HepG2 (cell line): ENCODE results near the gene CMIP. TPM values are rescaled to one million over a fixed set of nuclear protein-coding genes. Genes with fewer than 3 reads are reported as not detected.

Experiments used
- ATAC-seq: fragments of 200-7000 bp; cut with Tn5 transposase; 3 replicates; pipeline ENCODE4 v1.9.1; 2020; ENCODE audit warnings: mild to moderate bottlenecking, moderate library complexity
- BruUV-seq: library from RNA; stranded (reverse); fragments of 400-500 nt; replicated peaks from 2 replicates; lab custom pipeline; 2021; lab: Mats Ljungman, UMichigan
- CTCF ChIA-PET: fragments of 300-600 bp; formaldehyde crosslinking; extraction: SDS; loops from one replicate; lab custom pipeline; 2021; ENCODE audit warnings: low total read pairs, inconsistent platforms, low intra/inter-chr PET ratio; lab: Yijun Ruan, JAX
- POLR2A ChIA-PET: fragments of 350-600 bp; sonication (Branson Sonifier 250); formaldehyde crosslinking; loops from one replicate; lab custom pipeline; 2020; ENCODE audit warnings: antibody characterized with exemption, inconsistent platforms; lab: Yijun Ruan, JAX
- DNase-seq: peaks from one replicate; pipeline ENCODE4 v3.0.0-alpha.2; 2015; ENCODE audit warnings: low spot score
- FAIRE-seq: peaks from 3 replicates; lab custom pipeline; 2011; peaks lifted over from hg19 to GRCh38; lab: Jason Lieb, UNC
- H2AFZ ChIP-seq: one replicate; pipeline ENCODE4 v1.6.1; 2011; ENCODE audit warnings: low read length, inconsistent platforms
- H3K27ac ChIP-seq: fragments of 300-600 bp; 3 replicates; pipeline ENCODE4 v1.8.0; 2011; ENCODE audit warnings: mixed run types, mild to moderate bottlenecking, mixed read lengths, low read length, inconsistent platforms; ENCODE audit not compliant: insufficient read depth; ENCODE audit errors: extremely low read length
- H3K27me3 ChIP-seq, 2 experiments: fragments of 200-600 bp in 1 of 2; 2 replicates in 1 of 2; 3 replicates in 1 of 2; pipeline versions ENCODE4 v1.6.0 to v1.8.0; 2011; ENCODE audit warnings: low read length in 2 of 2, mild to moderate bottlenecking in 2 of 2, moderate library complexity in 2 of 2, inconsistent platforms in 1 of 2; ENCODE audit not compliant: insufficient read depth in 2 of 2, control insufficient read depth in 1 of 2
- H3K36me3 ChIP-seq, 2 experiments: fragments of 200-600 bp in 1 of 2; replicated peaks in 1 of 2; 2 replicates in 1 of 2; 3 replicates in 1 of 2; pipeline versions ENCODE4 v1.5.1 to v1.8.0; 2011; ENCODE audit warnings: low read length in 2 of 2, inconsistent platforms in 1 of 2; ENCODE audit not compliant: insufficient read depth in 2 of 2, control insufficient read depth in 1 of 2
- H3K4me1 ChIP-seq: 2 replicates; pipeline ENCODE4 v1.5.1; 2012; ENCODE audit warnings: low read length, inconsistent platforms; ENCODE audit not compliant: insufficient read depth
- H3K4me2 ChIP-seq: 2 replicates; pipeline ENCODE4 v1.6.0; 2011; ENCODE audit warnings: low read depth, low read length, inconsistent platforms
- H3K4me3 ChIP-seq, 3 experiments: fragments of 200-600 bp in 1 of 3; sonication (generic), shearing (Covaris generic) in 1 of 3; replicated peaks in 1 of 3; 2 replicates each; pipeline ENCODE4 v1.5.1; 2011 to 2016; ENCODE audit warnings: low read length in 3 of 3, inconsistent platforms in 2 of 3, low read depth in 2 of 3, mild to moderate bottlenecking in 2 of 3, control low read depth in 1 of 3, mixed read lengths in 1 of 3; ENCODE audit not compliant: insufficient read depth in 1 of 3
- H3K79me2 ChIP-seq: one replicate; pipeline ENCODE4 v1.6.1; 2011; ENCODE audit warnings: low read length, inconsistent platforms; ENCODE audit not compliant: insufficient read depth
- H3K9ac ChIP-seq: 2 replicates; pipeline ENCODE4 v1.6.0; 2011; ENCODE audit warnings: mild to moderate bottlenecking, low read depth, low read length, inconsistent platforms; ENCODE audit not compliant: insufficient read depth
- H3K9me3 ChIP-seq: 2 replicates; pipeline ENCODE4 v1.5.1; 2012; ENCODE audit warnings: mild to moderate bottlenecking, low read length
- H4K20me1 ChIP-seq: 2 replicates; pipeline ENCODE4 v1.6.0; 2011; ENCODE audit warnings: inconsistent platforms, mild to moderate bottlenecking, low read length, moderate library complexity; ENCODE audit not compliant: insufficient read depth
- ESRRA ChIP-seq: sonication (generic); formaldehyde crosslinking; IDR thresholded peaks from 2 replicates; pipeline ENCODE4 v1.5.1; 2020; ENCODE audit warnings: mild to moderate bottlenecking, low read depth, missing genetic modification reagents
- MEIS1 ChIP-seq: sonication (generic); formaldehyde crosslinking; IDR thresholded peaks from 2 replicates; pipeline ENCODE4 v1.9.0; 2021; ENCODE audit warnings: mild to moderate bottlenecking, missing genetic modification reagents, moderate library complexity, borderline replicate concordance
- MTA1 ChIP-seq: sonication (generic); formaldehyde crosslinking; IDR thresholded peaks from 2 replicates; pipeline ENCODE4 v1.4.0; 2020; ENCODE audit warnings: missing genetic modification reagents, mild to moderate bottlenecking, borderline replicate concordance
- POGZ ChIP-seq: sonication (generic); formaldehyde crosslinking; IDR thresholded peaks from 2 replicates; pipeline ENCODE4 v1.4.0; 2020; ENCODE audit warnings: mild to moderate bottlenecking, missing genetic modification reagents
- SETDB1 ChIP-seq: sonication (generic); formaldehyde crosslinking; IDR thresholded peaks from 2 replicates; pipeline ENCODE4 v1.5.1; 2020; ENCODE audit warnings: missing genetic modification reagents, mild to moderate bottlenecking, borderline replicate concordance
- ZBED4 ChIP-seq: sonication (generic); formaldehyde crosslinking; IDR thresholded peaks from 2 replicates; pipeline ENCODE4 v1.4.0; 2020; ENCODE audit warnings: missing genetic modification reagents, borderline replicate concordance
- ZBTB46 ChIP-seq: sonication (generic); formaldehyde crosslinking; IDR thresholded peaks from 2 replicates; pipeline ENCODE4 v1.4.0; 2020; ENCODE audit warnings: mild to moderate bottlenecking, missing genetic modification reagents, borderline replicate concordance
- ZNF574 ChIP-seq: sonication (generic); formaldehyde crosslinking; IDR thresholded peaks from 2 replicates; pipeline ENCODE4 v1.4.0; 2020; ENCODE audit warnings: missing genetic modification reagents
- ZNF784 ChIP-seq: sonication (generic); formaldehyde crosslinking; IDR thresholded peaks from 2 replicates; pipeline ENCODE4 v1.5.1; 2020; ENCODE audit warnings: missing genetic modification reagents, mild to moderate bottlenecking, borderline replicate concordance
- ZNF879 ChIP-seq: sonication (generic); formaldehyde crosslinking; IDR thresholded peaks from 2 replicates; pipeline ENCODE4 v1.8.1; 2023; ENCODE audit warnings: missing genetic modification reagents
- ZZZ3 ChIP-seq: sonication (generic); formaldehyde crosslinking; IDR thresholded peaks from 2 replicates; pipeline ENCODE4 v1.4.0; 2020; ENCODE audit warnings: missing genetic modification reagents, mild to moderate bottlenecking, borderline replicate concordance
- WGBS: methylation state at CpG from one replicate; pipeline ENCODE4 v1.1.6; 2017; ENCODE audit warnings: low lambda C conversion rate; 5-methylcytosine and 5-hydroxymethylcytosine counted together
- in situ Hi-C: cut with HindIII; loops from 2 replicates; pipeline ENCODE4 v1.10.0; 2017; ENCODE audit warnings: low pct_unique_long_range_greater_than_20kb; ENCODE audit not compliant: extremely low pct_ligation_motif_present
- intact Hi-C: fragments of 100-400 bp; cut with micrococcal nuclease; formaldehyde crosslinking; loops from one replicate; pipeline ENCODE4 v1.10.0; 2022; ENCODE audit not compliant: unreplicated experiment
- polyA plus RNA-seq, 8 experiments: library from polyadenylated mRNA; depleted of rRNA in 3 of 8; stranded (reverse) in 7 of 8; unstranded in 1 of 8; fragments of >200 nt; fragmentation: Illumina TruSeq in 4 of 8; extraction: Trizol in 4 of 8; gene quantifications; 2 replicates each; pipeline versions ENCODE4 v1.2.1 to v1.2.3, GENCODE V29; 2011 to 2016; ENCODE audit warnings: low read depth in 4 of 8, missing spikeins in 1 of 8, mixed read lengths in 1 of 8; ENCODE audit not compliant: insufficient read depth in 1 of 8
- total RNA-seq, 5 experiments: library from RNA; depleted of rRNA; stranded (reverse); fragments of >200 nt; fragmentation: Illumina TruSeq; extraction: Trizol; gene quantifications; 2 replicates each; pipeline ENCODE4 v1.2.3, GENCODE V29; 2016; ENCODE audit warnings: low read depth in 1 of 5

CMIP gene
- total and polyA plus RNA-seq, 2 of the 13 experiments (the other 11 are each of a cell fraction or from before 2014, with no cell fraction given), result 10.9 to 18.1 TPM

- TF ChIP-seq MEIS1 (no peak), MTA1 (CRISPR knock-in tag) (no peak), POGZ (no peak), ZNF879 (CRISPR knock-in tag) (no peak), ZBED4 (CRISPR knock-in tag) (no peak), SETDB1 (CRISPR knock-in tag) (no peak), ZNF784 (CRISPR knock-in tag) (no peak), ESRRA (CRISPR knock-in tag) (no peak)
These were observed 85.7 kb downstream of the CMIP start (continued) for GRCh38 chr16:81530296-81530721.

- H3K4me3 ChIP-seq, result no peak overlapping the region
- no peak overlapping the region for H2AFZ ChIP-seq
- DNase-seq, result no peak
- H3K4me2 ChIP-seq, result no peak overlapping the region
- H3K36me3 ChIP-seq, result peaks cover 2 to 20% of the 10 kb centered on the region in 2 experiments; a peak in 2 of 5 replicates
- peak overlapping the region; percentile 20 for H3K27ac ChIP-seq
- no peak for ATAC-seq
- no peaks in the 10 kb centered on the region for H3K27me3 ChIP-seq
- H3K9me3 ChIP-seq, result no peaks in the 10 kb centered on the region
- in situ Hi-C loops (no loop called here), intact Hi-C loops (loop anchor here (5.0 kb wide), 1 partner anchor 51 kb away; no protein-coding TSS in a partner anchor)
- no TSS peak for BruUV-seq
- peaks cover 96% of the 10 kb centered on the region for H4K20me1 ChIP-seq
- no peak for FAIRE-seq
- TF ChIP-seq ZBTB46 (peak; percentile 31; the same call in 1 of the 2 replicates), ZNF574 (CRISPR knock-in tag) (no peak), ZZZ3 (CRISPR knock-in tag) (no peak)
- TF ChIP-seq, all 625 proteins: peak for 1
- 88% methylated on average over 12 of the region's 12 CpGs for WGBS
- no peak overlapping the region for H3K9ac ChIP-seq
- H3K79me2 ChIP-seq, result peaks cover 98% of the 10 kb centered on the region
- POLR2A ChIA-PET, result no interaction called here
- H3K4me1 ChIP-seq, result peaks cover 92% of the 10 kb centered on the region
- CTCF ChIA-PET, result no interaction called here
These were observed 86.2 kb downstream of the CMIP start for GRCh38 chr16:81530814-81531213.
